IPS-20b (cell line): ENCODE results near the gene RPS6KA5.
"Not testable (repeated sequence)": the region's sequence is repeated elsewhere in the genome, so short reads cannot be mapped to it uniquely, and the experiment has no call there.

Source experiments
- H3K27ac ChIP-seq: one replicate; pipeline ENCODE4 v1.5.1; 2013; ENCODE audit warnings: low read length
- H3K27me3 ChIP-seq: 2 replicates; pipeline ENCODE4 v1.6.1; 2013; ENCODE audit warnings: mild to moderate bottlenecking, low read length, inconsistent platforms; ENCODE audit not compliant: insufficient read depth
- H3K36me3 ChIP-seq: 2 replicates; pipeline ENCODE4 v1.6.1; 2013; ENCODE audit warnings: low read depth, mild to moderate bottlenecking, inconsistent platforms, low read length, moderate library complexity; ENCODE audit not compliant: insufficient read depth
- H3K4me1 ChIP-seq: 2 replicates; pipeline ENCODE4 v1.6.1; 2013; ENCODE audit warnings: mild to moderate bottlenecking, control low read depth, inconsistent platforms, low read length, moderate library complexity; ENCODE audit not compliant: insufficient read depth
- H3K4me3 ChIP-seq: 2 replicates; pipeline ENCODE4 v1.5.1; 2013; ENCODE audit warnings: mild to moderate bottlenecking, low read length, inconsistent platforms
- H3K9ac ChIP-seq: 2 replicates; pipeline ENCODE4 v1.6.1; 2013; ENCODE audit warnings: low read depth, mild to moderate bottlenecking, inconsistent platforms, low read length, moderate library complexity
- H3K9me3 ChIP-seq: 2 replicates; pipeline ENCODE4 v1.6.1; 2013; ENCODE audit warnings: mild to moderate bottlenecking, low read depth, low read length, inconsistent platforms; ENCODE audit not compliant: insufficient read depth

Gene RPS6KA5

GRCh38 chr14:90996967-90997366, 63.5 kb downstream of the RPS6KA5 start:
- H3K4me3 ChIP-seq, result no peak overlapping the region
- no peaks in the 10 kb centered on the region for H3K4me1 ChIP-seq
- no peaks in the 10 kb centered on the region for H3K9me3 ChIP-seq
- no peaks in the 10 kb centered on the region for H3K27me3 ChIP-seq
- no peaks in the 10 kb centered on the region for H3K36me3 ChIP-seq
- H3K9ac ChIP-seq, result no peak overlapping the region
- H3K27ac ChIP-seq, result no peak overlapping the region

- no peaks in the 10 kb centered on the region for H3K4me1 ChIP-seq
- H3K27ac ChIP-seq, result no peak overlapping the region
These were observed 64.7 kb downstream of the RPS6KA5 start for GRCh38 chr14:90995785-90996184.

DNA sequence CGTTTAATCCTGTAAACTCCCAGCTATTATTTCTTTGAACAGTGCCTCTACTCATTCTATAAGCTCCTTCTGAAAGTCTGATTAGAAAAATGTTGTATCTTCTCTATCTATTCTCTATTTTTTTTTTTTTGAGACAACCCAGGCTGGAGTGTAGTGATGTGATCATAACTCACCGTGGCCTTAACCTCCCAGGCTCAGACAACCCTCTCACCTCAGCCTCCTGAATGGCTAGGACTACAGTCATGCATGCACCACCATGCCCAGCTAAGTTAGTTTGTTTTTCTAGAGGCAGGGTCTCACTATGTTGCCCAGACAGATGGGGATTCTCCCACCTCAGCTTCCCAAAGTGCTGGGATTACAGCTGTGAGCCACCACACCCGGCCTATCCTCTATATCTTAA, 66.6 kb downstream of the RPS6KA5 start:
- no peaks in the 10 kb centered on the region for H3K36me3 ChIP-seq
- H3K4me1 ChIP-seq, result no peaks in the 10 kb centered on the region
- H3K9me3 ChIP-seq, result no peaks in the 10 kb centered on the region
- no peak overlapping the region for H3K9ac ChIP-seq
- H3K4me3 ChIP-seq, result no peak overlapping the region
- H3K27me3 ChIP-seq, result no peaks in the 10 kb centered on the region
- no peak overlapping the region for H3K27ac ChIP-seq

More at GRCh38 chr14:90995785-90996184, 64.7 kb downstream of the RPS6KA5 start:
- Histone ChIP-seq H3K36me3 (no peaks in the 10 kb centered on the region), H3K4me3 (no peak overlapping the region), H3K27me3 (no peaks in the 10 kb centered on the region), H3K9me3 (no peaks in the 10 kb centered on the region), H3K9ac (no peak overlapping the region)

GRCh38 chr14:90991690-90992443, 68.6 kb downstream of the RPS6KA5 start:
- Histone ChIP-seq H3K4me3 (no peak overlapping the region), H3K27me3 (no peaks in the 10 kb centered on the region), H3K9me3 (no peaks in the 10 kb centered on the region), H3K4me1 (no peaks in the 10 kb centered on the region), H3K36me3 (no peaks in the 10 kb centered on the region), H3K9ac (no peak overlapping the region), H3K27ac (no peak overlapping the region)

DNA sequence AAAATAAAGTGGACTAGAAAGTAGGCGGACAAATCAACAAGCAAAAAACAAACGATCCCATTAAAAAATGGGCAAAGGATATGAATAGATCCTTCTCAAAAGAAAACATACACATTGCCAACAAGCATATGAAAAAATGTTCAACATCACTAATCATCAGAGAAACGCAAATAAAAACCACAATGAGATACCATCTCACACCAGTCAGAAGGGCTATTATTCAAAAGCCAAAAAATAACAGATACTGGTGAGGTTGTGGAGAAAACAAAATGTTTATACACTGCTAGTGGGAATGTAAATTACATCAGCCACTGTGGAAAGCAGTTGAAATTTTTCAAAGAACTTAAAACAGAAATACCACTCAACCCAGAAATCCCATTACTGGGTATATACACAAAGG, 70.3 kb downstream of the RPS6KA5 start:
- H3K4me1 ChIP-seq, result no peaks in the 10 kb centered on the region
- no peaks in the 10 kb centered on the region for H3K9me3 ChIP-seq
- no peaks in the 10 kb centered on the region for H3K36me3 ChIP-seq
- H3K27ac ChIP-seq, result no peak overlapping the region
- H3K9ac ChIP-seq, result no peak overlapping the region
- no peaks in the 10 kb centered on the region for H3K27me3 ChIP-seq
- H3K4me3 ChIP-seq, result no peak overlapping the region

GRCh38 chr14:90987140-90987539, 73.3 kb downstream of the RPS6KA5 start:
- no peaks in the 10 kb centered on the region for H3K36me3 ChIP-seq
- no peak overlapping the region for H3K9ac ChIP-seq
- H3K4me1 ChIP-seq, result no peaks in the 10 kb centered on the region
- no peaks in the 10 kb centered on the region for H3K27me3 ChIP-seq
- no peak overlapping the region for H3K4me3 ChIP-seq
- no peaks in the 10 kb centered on the region for H3K9me3 ChIP-seq
- no peak overlapping the region for H3K27ac ChIP-seq

DNA sequence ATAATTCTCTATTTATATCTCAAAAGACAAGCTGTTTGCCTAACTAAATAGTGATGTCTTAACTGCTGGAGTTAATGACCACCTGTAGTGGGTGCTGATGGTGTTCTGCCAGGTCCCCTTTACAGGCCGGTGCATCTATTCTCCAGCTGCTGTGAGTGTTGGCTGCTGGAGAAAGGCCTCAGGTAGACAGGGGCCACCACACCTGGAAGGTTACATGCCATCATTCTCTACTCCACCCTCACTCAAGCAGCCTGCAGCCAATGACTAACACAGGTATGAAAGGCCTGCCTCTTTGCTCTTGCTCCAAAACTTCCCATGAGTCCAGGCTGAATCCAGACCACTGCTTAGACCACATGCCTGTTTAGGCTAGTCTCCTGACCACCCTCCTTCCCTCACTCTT, 73.9 kb downstream of the RPS6KA5 start:
- no peak overlapping the region for H3K9ac ChIP-seq
- H3K4me1 ChIP-seq, result no peaks in the 10 kb centered on the region
- no peak overlapping the region for H3K4me3 ChIP-seq
- no peak overlapping the region for H3K27ac ChIP-seq
- no peaks in the 10 kb centered on the region for H3K9me3 ChIP-seq
- no peaks in the 10 kb centered on the region for H3K27me3 ChIP-seq
- H3K36me3 ChIP-seq, result no peaks in the 10 kb centered on the region

- Histone ChIP-seq H3K36me3 (no peaks in the 10 kb centered on the region), H3K4me1 (no peaks in the 10 kb centered on the region), H3K27ac (no peak overlapping the region), H3K4me3 (no peak overlapping the region), H3K9ac (no peak overlapping the region), H3K27me3 (no peaks in the 10 kb centered on the region), H3K9me3 (no peaks in the 10 kb centered on the region)
These were observed 74.7 kb downstream of the RPS6KA5 start for GRCh38 chr14:90985601-90986242.

DNA sequence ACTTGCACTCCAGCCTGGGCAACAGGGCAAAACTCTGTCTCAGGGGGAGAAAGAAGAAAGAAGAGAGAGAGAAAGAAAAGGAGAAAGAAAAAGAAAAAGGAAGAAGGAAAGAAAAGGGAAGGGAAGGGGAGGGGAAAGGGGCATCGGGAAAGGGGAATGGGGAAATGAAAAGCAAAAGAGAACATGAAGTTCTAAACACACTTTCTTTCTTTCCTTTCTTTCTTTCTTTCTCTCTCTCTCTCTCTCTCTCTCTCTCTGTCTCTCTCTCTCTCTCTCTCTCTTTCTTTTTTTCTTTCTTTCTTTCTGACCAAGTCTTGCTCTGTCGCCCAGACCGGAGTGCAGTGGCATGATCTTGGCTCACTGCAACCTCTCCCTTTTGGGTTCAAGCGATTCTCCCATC, 76.9 kb downstream of the RPS6KA5 start:
- H3K9ac ChIP-seq, result no peak overlapping the region
- H3K36me3 ChIP-seq, result no peaks in the 10 kb centered on the region
- H3K4me3 ChIP-seq, result no peak overlapping the region
- H3K27me3 ChIP-seq, result no peaks in the 10 kb centered on the region
- H3K4me1 ChIP-seq, result no peaks in the 10 kb centered on the region
- no peak overlapping the region for H3K27ac ChIP-seq
- no peaks in the 10 kb centered on the region for H3K9me3 ChIP-seq

DNA sequence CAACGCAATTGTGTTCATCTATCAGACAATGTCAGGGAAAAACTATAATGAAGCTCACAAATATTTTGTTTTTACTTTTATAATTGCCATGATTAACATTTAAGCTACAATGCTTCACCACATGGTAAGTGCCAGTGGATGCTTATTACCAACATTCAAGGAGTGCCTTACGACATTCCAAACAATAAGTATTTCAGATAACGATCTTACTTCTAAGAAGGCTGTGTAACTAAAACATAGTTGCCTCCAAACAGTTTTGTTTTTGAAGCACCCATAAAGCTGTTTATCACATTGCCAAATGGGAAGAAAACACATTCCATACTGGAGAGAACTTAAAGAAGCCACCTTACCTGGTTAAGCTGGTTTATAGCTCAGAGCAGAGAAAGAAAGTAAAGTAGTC, 78.8 kb downstream of the RPS6KA5 start:
- no peaks in the 10 kb centered on the region for H3K4me1 ChIP-seq
- no peaks in the 10 kb centered on the region for H3K9me3 ChIP-seq
- no peak overlapping the region for H3K27ac ChIP-seq
- H3K36me3 ChIP-seq, result no peaks in the 10 kb centered on the region
- no peaks in the 10 kb centered on the region for H3K27me3 ChIP-seq
- H3K9ac ChIP-seq, result no peak overlapping the region
- H3K4me3 ChIP-seq, result no peak overlapping the region

DNA sequence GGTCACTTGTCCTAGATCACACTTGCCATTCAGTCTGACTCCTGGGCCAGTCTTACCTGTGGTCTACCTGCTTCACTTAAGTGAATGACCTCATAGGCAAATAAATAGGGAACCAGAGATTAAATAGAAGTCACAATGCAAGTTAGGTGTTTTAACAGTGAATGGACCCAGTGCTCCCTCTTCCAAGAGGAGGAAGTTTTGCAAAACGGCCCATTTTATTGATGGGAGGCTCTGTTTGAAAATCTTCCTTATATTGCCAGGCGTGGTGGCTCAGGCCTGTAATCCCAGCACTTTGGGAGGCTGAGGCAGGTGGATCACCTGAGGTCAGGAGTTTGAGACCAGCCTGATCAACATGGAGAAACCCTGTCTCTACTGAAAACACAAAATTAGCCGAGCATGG, 79.8 kb downstream of the RPS6KA5 start:
- not testable (repeated sequence) for H3K36me3 ChIP-seq, H3K9me3 ChIP-seq, H3K27me3 ChIP-seq, H3K4me1 ChIP-seq, H3K9ac ChIP-seq, H3K27ac ChIP-seq, H3K4me3 ChIP-seq

- H3K9ac ChIP-seq, result no peak overlapping the region
- no peaks in the 10 kb centered on the region for H3K4me1 ChIP-seq
- H3K9me3 ChIP-seq, result no peaks in the 10 kb centered on the region
- H3K27ac ChIP-seq, result no peak overlapping the region
- no peaks in the 10 kb centered on the region for H3K27me3 ChIP-seq
- no peaks in the 10 kb centered on the region for H3K36me3 ChIP-seq
- no peak overlapping the region for H3K4me3 ChIP-seq
These were observed 80.9 kb downstream of the RPS6KA5 start for GRCh38 chr14:90979515-90979914.
